ENCODE results near the gene COL9A3.

COL9A3 gene

DNA sequence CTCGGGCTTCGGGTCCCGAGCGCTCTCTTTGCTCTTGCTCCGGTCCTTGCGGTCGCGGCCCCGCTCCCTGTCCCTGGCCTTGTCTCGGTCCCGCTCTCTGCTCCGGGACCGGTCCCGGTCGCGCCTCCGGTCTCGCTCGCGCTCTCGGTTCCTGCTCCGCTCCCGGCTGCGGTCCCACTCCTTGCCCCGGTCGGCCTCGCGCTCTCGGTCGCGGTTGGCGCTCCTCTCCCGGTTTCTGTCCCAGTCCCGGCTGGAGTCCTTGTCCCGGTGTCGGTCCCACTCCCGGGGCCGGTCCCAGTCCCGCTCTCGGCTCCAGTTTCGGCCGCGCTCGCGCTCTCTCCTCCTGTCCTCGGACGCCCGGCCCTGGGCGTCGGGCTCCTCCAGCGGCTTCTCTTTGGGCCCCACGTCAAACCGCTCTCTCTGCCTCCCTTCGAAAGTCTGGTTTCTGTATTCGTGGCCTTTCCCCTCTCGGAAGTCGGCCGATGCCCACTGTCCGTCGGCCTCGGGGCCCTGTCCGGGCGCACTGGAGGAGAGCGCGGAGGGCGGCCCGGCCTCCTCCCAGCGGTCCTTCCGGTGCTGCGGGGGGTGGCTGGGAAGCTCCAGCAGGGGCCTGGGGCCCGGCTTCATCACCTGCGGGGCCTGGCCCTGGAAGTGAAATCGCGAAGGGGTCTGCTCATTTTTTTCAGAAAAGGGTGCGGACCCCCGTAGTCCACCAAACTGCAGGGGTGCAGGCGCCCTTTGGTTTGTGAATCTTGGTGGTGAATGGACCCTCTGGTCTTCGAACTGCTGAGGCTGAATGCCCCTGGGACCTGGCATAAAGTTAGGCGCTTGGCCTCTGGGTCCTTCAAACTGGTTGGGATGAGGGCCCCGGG lies 62.7 kb downstream of the COL9A3 start:
- DNase-seq (ENCODE audit: low read depth, low spot score): no peak

DNA sequence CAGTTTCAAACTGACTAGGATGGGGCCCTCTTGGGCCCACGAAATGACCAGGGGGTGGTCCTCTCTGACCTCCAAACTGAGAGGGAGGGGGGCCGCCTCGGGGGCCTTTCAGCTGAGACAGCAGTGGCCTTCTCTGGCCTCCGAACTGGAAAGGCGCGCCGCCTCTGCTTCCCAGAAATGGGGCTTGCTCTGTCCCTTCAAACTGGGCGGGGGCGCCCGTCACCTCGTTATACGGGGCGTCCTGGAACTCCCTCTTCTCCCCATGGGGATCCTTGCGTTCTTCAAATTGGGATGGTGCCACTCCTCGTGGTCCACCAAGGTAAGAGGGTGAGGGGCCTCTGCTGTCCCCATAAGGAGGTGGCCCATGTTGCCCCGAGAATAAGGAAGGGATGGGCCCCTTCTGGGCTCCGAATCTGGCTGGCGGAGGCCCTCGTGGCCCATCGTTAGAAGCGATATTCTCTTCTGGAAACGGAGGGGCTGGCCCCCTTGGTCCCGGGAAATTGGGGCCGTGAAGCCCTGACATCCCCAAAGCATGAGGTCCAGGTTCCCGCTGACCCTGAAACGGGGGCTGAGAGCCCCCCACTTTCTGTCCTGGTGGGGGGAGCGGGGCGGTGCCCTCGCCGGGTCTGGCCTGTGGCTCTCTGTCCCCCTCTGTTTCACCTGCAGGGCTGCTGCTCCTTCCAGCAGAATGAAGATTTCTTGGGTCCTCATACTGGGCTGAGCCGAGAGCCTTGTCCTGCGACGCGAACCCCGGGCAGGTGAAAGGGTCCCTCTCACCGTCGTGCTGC lies 63.5 kb downstream of the COL9A3 start:
- DNase-seq (ENCODE audit: low read depth, low spot score): no peak

DNA sequence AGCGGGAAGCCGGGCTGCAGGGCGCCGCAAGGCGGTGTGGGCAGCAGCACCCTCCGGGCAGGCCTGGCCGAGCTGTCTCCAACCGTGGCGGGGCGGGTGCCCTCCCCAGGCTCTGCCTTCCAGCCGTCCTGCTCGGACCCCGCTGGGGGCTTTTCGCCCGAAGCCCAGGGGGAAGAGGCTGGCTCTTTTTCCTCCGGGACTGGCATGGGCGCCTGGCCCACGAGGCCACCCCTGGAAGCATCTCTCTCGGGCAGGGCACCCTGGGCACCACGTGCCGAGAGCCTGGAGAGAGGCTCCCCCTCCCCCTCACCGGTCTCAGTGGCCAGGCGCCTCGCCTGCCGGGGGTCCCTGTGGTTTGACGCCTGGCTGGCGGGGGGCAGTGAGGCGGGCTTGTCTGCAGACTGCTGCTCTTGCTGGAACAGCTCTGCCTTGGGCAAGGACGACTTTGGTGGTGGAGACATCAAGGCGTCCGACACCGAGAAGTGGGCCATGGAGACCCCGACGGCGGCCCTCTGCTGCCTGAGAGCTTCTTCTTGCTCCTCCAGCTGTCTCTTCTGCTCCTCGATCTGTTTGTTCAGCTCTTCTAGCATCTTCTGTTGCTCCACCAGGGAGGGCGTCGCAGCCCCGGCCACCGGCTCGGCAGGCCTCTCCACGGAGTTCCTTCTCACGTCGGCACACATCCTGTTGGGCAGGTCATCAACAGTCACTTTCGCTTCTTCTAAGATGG lies 64.2 kb downstream of the COL9A3 start:
- no peak for DNase-seq (ENCODE audit: low read depth, low spot score)

DNA sequence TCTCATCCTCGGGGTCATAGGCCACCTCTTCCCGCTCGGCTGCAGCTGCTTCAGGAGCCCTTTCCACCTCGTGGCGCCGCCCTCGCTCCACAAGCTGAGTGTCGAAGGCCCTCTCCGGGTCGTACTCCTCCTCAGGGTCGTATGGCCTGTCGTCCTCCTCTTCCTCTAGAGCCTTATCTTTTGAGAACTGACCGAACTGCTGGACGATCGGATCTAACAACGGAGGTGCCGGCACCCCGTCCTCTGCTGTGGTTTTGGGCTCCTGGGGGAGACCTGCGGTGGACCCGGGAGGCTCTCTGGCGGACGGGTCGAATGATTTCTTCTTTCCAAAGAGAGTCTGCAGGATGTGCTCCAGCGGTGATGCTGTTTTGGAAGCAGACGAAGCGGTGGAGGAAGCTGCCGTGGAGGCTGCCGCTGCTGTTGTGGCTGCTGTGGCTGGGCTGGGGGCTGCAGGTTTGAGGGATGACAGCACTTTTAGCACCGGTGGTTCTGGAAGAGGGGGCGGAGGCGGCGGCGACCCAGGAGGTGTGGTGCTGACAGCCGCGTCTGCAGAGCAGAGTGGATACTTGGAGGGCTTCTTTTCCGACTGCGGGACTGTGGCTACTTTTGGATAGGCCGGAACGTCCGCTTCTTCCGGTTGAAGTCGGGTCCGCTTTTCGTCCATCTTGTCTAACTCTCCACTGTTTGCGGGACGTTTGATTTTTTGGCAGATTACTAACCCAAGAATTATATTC lies 65.0 kb downstream of the COL9A3 start:
- DNase-seq (ENCODE audit: low read depth, low spot score): no peak

DNA sequence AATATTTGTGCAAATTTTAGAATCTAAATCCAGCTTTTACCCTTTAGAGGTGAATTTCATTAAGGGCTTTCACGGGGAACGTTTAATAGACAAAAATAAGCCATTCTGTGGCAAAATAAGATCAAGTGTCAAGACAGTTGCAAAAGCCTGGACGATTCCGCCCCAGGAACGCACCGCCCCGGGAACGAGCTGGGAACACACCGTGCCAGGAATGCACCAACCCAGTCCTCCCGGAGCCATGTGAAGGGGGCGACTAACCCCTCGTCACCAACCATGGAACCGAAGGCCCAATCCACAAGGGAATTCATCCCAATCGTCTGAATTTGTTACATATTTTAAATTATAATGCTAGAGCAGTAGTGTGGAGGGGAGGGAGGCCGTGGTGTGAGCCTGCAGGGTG lies 65.6 kb downstream of the COL9A3 start:
- DNase-seq (ENCODE audit: low read depth, low spot score): no peak

DNA sequence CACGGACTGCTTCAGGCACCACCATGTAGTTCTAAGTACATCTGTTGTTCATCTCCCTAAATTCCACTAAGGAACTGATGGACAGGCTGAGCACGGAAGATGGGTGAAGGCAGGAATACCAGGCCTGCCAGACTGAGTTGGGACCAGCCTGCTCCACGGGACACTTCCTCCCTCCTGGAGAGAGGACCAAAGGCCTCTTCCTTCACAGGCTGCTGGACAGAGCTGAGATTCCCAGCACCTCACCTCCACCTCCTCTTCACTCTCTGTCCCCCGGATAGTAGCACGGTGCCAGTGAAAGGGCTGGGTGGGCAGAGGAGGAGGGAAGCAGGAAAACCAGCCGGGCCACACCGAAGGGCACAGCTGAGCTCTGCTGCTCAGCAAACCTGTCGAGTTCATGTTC lies 67.7 kb downstream of the COL9A3 start:
- no peak for DNase-seq (ENCODE audit: low read depth, low spot score)

DNA sequence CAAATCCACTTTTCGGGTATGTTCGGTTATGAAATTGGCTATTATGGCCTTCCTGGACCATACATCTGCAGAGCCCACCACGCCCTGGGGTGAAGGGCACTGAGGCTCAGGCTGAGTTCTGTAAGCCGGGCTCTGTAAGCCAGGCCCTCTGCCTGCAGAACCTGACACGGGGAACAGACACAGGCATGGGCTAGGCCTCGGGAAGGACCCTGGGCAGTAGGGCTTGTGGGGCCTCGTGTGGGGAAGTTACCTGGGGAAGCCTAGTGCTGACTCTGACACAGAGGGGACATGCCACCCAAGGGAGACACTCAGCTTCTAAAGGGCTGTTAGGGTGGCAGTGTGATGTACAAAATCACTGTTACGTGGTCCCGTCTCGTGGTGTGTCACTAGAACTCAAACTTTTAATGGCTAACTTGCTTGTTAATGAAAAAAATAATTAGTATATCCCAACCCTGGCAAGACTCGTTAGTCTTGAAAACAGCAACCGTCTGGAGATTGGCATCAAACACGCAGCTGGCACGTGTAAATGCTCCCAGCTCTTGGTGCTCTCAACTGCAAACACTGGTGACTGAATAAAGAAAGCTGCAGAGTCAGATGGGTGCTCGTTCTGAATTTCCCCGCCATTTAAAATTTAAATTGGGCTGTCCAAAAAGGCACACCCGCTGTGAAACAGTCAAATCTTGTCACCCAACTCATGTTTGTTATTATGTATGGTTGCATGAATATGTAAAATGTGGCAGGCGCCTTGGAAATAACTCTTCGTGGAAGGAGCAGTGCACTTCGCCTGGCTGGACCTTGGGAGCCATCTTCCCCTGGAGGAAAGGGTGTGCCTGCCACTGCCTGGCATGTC lies 68.4 kb downstream of the COL9A3 start:
- no peak for DNase-seq (ENCODE audit: low read depth, low spot score)

DNA sequence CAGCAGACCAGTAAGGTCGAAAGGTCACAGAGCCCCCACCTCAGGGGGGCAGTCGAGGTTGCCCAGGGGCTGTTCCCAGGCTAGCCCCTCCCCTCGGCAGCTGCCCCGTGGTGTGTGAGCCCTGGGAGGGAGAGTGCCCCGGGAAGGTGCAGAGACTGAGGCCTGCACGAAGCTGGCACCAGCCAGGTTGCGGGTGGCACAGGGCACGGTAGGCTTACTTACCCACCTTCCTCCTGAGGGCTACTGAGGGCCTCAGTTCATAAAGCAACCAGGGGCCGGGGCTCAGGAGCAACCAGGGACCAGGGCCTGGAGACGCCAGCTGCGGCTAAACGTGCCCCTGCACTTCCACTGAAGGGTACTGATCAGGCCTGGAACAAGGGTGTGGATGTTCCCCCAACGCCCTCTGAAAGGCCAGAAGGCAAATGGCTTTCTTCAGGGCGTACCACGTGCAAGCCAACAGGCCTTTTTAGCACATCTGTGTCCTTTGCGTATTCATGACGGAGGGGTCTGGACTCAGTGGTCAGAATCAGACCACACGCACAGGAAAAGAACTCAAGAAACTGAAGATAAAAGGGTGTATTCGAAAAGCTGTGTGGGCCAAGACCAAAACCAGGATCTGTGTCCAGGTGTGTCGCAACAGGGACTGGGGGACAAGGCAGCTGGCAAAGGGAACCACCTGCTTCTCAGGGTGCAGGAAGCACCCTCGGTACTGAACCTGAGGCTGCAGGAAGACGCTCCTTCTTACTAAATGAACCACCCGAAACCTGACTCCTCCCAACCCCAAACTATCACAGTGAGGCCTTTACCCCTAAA lies 69.3 kb downstream of the COL9A3 start:
- no peak for DNase-seq (ENCODE audit: low read depth, low spot score)

DNA sequence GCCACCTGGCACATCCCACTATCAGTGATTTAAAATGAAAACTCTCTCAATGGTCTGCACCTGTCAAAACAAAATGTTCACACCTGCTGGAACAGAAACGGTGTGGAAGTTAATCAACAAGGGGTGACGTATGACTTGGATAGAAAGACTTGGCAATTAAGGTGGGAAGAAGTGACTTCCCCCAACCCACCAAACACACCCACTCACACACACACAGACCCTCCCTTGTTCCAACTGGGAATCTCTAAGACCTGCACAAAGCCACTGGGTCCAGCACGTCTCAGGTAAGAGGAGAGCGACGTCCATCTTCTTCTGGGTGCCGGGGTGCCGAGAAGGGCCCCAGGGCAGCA lies 69.8 kb downstream of the COL9A3 start:
- no peak for DNase-seq (ENCODE audit: low read depth, low spot score)

DNA sequence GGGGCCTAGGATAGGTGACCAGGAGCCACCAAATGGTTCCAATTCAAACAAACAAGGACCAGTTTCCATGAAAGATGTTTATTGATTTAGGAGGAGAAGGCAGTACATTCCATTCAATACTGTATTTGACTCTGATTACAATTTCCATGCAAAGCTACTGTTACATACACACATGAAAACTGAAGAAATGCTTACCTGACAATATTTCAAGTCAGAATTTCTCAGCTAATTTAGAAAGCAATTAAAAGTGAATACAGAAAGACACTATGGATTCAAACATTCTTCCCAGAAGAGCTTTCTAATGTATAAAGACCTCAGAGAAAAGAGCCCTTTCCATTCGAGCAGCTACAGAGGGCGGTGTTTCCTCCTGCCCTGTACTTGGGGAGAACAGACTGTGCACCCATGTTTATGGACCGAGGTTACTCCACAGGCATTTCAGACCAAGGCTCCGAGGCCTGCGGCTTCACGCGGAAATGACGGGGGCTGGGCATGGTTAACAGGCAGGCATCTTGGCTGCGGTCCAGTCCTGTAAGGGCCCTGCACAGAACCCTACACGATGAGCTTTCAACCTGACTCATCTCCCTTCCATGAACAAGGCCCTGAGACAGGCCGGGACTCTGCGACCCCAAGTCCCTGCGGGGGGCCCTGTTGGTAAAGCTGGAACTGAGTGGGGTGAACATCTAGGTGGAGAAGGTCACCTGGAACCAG lies 70.5 kb downstream of the COL9A3 start:
- peak; percentile 93 for DNase-seq (ENCODE audit: low read depth, low spot score)

DNA sequence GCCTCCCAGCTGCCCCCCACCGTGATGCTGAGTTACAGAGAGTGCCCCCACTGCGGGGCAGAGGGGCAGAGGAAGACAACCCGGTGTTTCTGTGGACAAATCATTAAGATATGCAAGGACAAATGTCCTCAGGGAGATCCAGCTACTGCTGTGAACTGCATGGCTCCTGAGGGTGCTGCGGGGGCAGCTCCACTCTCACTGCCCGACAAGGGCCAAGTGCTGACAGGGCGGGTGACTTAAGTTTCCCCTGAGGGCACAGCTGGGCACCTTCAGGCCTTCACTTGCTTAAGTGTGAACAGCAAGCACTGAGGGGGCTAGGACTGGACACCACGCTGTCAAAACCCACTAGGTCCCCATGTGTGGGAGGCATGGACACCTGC lies 71.0 kb downstream of the COL9A3 start:
- no peak for DNase-seq (ENCODE audit: low read depth, low spot score)

DNA sequence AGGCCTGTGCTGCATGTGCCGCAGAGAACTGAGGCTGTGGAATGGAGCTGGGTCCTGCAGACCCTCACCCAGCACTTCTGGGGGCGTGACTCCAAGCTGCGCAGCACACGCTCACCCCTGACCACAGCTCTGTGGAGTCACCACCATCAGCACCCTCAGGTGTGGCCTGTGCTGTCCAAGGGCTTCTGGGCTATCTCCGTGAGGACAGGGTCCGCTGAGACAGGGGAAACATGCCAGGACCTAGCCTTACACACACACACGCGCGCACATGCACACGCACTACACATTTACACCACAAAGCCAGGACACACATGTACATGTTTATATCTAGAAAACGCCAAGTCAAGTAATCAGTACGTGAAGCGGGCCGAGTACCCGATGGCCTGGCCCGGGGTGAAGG lies 71.6 kb downstream of the COL9A3 start:
- peak; percentile 41 for DNase-seq (ENCODE audit: low read depth, low spot score)

DNA sequence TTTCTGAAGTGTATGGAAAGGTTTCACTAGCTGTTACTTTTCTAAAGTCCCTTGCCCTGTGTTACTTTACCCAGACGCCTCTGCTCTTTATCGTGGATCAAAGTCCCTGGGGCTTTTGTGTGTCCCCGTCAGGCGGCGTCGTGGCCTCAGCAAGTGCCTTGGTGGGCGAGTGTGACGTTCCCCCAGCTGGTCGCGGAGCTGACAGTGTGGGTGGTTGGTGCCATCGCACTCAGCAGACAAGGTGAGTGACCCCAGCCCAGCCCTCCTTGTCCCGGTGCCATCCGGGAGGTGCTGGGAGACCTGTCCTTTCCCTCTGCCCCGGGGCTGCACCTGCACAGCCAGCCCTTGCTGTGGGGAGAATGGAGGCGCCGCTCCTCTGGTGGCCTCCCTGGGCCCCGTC lies 72.1 kb downstream of the COL9A3 start:
- DNase-seq (ENCODE audit: low read depth, low spot score): no peak

DNA sequence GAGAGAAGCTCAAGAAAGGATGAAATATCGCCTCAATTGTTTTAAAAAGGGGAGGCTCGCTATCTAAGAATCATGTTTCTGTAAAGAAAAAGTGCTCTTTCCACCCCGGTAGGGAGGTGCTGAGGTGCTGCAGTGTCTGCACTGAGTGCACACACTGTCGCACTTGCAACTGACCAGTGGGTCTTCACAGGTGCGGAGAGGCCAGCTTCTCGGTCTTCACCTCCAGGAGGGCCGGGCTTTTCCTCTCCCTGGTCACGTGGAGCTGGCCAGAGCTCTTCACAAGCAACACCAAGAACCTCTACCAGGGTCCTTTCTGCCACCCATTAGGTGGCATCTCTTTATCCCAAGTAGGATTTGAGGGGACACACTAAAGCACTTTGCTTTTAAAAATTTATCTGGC lies 72.6 kb downstream of the COL9A3 start:
- no peak for DNase-seq (ENCODE audit: low read depth, low spot score)

DNA sequence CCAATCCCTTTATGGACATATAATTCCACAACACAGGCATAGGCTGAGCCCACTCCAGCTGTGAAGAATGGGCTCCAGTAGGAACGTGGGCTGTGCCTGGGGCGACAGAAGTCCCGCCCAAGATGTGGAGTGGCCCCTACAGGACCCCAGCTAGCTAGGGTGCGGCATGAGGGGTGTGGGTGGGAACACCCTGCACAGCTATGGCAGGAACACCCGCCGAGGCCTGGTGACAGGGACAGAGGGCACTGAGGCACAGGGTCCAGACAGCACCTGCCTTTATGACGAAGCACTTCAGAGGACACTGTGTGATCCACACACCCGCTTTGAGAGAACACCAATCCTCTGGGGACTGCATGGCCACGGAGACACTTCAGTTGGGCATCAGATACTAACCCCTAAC lies 73.0 kb downstream of the COL9A3 start:
- DNase-seq (ENCODE audit: low read depth, low spot score): no peak

DNA sequence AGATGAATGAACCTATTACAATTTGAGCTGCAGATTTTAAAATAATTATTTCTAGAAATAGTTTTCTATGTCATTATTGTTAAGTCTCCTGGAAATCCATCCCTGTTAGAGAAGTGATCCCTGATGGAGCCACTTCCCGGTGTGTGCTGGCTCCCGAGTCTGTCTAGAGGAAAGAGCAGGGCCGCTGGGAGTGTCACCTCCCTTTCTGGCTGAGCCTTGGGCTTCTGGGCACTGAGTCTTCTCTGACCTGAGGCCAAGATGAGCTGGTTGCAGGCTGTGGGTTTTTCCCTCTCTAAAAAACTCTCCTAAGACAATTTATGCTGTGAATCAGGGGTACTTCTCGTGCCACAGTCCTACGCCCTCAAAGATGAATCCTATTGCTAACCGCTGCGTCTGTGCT lies 73.6 kb downstream of the COL9A3 start:
- DNase-seq (ENCODE audit: low read depth, low spot score): no peak

Data from brain pericyte (primary cell).